ENCODE results near the gene DMRTC1. TPM values are rescaled to one million over a fixed set of nuclear protein-coding genes. Genes with fewer than 3 reads are reported as not detected.
"Not testable (repeated sequence)": the region's sequence is repeated elsewhere in the genome, so short reads cannot be mapped to it uniquely, and the experiment has no call there.

DMRTC1 gene
- total RNA-seq, 1 experiment from 2014 or later, result not detected

- CTCF ChIA-PET; POLR2A ChIA-PET; H3K36me3 Mint-ChIP-seq (ENCODE audit: insufficient read depth, unreplicated experiment); DNase-seq (ENCODE audit: unreplicated experiment); H3K9me3 Mint-ChIP-seq (ENCODE audit: unreplicated experiment); H3K27ac Mint-ChIP-seq (ENCODE audit: low read depth, unreplicated experiment); BruUV-seq (replicated peaks); H3K4me1 Mint-ChIP-seq (ENCODE audit: insufficient read depth, unreplicated experiment); intact Hi-C loops (cut with micrococcal nuclease); H3K4me3 Mint-ChIP-seq (ENCODE audit: unreplicated experiment); H3K27me3 Mint-ChIP-seq (ENCODE audit: insufficient read depth, unreplicated experiment): not testable (repeated sequence)
These were observed 7.2 kb downstream of the DMRTC1 start for GRCh38 chrX:72936455-72936854.

GRCh38 chrX:72932283-72932682 is 11.4 kb downstream of the DMRTC1 start:
- H3K4me1 Mint-ChIP-seq (ENCODE audit: insufficient read depth, unreplicated experiment); DNase-seq (ENCODE audit: unreplicated experiment); H3K27ac Mint-ChIP-seq (ENCODE audit: low read depth, unreplicated experiment); H3K36me3 Mint-ChIP-seq (ENCODE audit: insufficient read depth, unreplicated experiment); POLR2A ChIA-PET; BruUV-seq (replicated peaks); H3K9me3 Mint-ChIP-seq (ENCODE audit: unreplicated experiment); intact Hi-C loops (cut with micrococcal nuclease); CTCF ChIA-PET; H3K4me3 Mint-ChIP-seq (ENCODE audit: unreplicated experiment); H3K27me3 Mint-ChIP-seq (ENCODE audit: insufficient read depth, unreplicated experiment): not testable (repeated sequence)

- intact Hi-C loops (cut with micrococcal nuclease); H3K27me3 Mint-ChIP-seq (ENCODE audit: insufficient read depth, unreplicated experiment); H3K9me3 Mint-ChIP-seq (ENCODE audit: unreplicated experiment); POLR2A ChIA-PET; BruUV-seq (replicated peaks); H3K4me1 Mint-ChIP-seq (ENCODE audit: insufficient read depth, unreplicated experiment); CTCF ChIA-PET; H3K27ac Mint-ChIP-seq (ENCODE audit: low read depth, unreplicated experiment); H3K4me3 Mint-ChIP-seq (ENCODE audit: unreplicated experiment); H3K36me3 Mint-ChIP-seq (ENCODE audit: insufficient read depth, unreplicated experiment); DNase-seq (ENCODE audit: unreplicated experiment): not testable (repeated sequence)
These were observed 27.5 kb downstream of the DMRTC1 start for GRCh38 chrX:72916096-72916495.

- DNase-seq (ENCODE audit: unreplicated experiment); H3K27me3 Mint-ChIP-seq (ENCODE audit: insufficient read depth, unreplicated experiment); H3K9me3 Mint-ChIP-seq (ENCODE audit: unreplicated experiment); H3K4me1 Mint-ChIP-seq (ENCODE audit: insufficient read depth, unreplicated experiment); BruUV-seq (replicated peaks); intact Hi-C loops (cut with micrococcal nuclease); H3K4me3 Mint-ChIP-seq (ENCODE audit: unreplicated experiment); H3K36me3 Mint-ChIP-seq (ENCODE audit: insufficient read depth, unreplicated experiment); POLR2A ChIA-PET; CTCF ChIA-PET; H3K27ac Mint-ChIP-seq (ENCODE audit: low read depth, unreplicated experiment): not testable (repeated sequence)
These were observed 31.3 kb downstream of the DMRTC1 start, which contains the start of gene FAM236C for GRCh38 chrX:72912315-72912714. Gene FAM236C (plus strand): TSS chrX:72912615. CDS start chrX:72912715, 100 bp downstream.

- H3K27ac Mint-ChIP-seq (ENCODE audit: low read depth, unreplicated experiment); H3K27me3 Mint-ChIP-seq (ENCODE audit: insufficient read depth, unreplicated experiment); intact Hi-C loops (cut with micrococcal nuclease); H3K4me1 Mint-ChIP-seq (ENCODE audit: insufficient read depth, unreplicated experiment); H3K9me3 Mint-ChIP-seq (ENCODE audit: unreplicated experiment); BruUV-seq (replicated peaks); H3K4me3 Mint-ChIP-seq (ENCODE audit: unreplicated experiment); CTCF ChIA-PET; H3K36me3 Mint-ChIP-seq (ENCODE audit: insufficient read depth, unreplicated experiment); DNase-seq (ENCODE audit: unreplicated experiment); POLR2A ChIA-PET: not testable (repeated sequence)
These were observed 53.9 kb downstream of the DMRTC1 start for GRCh38 chrX:72889740-72890139.

- intact Hi-C loops (cut with micrococcal nuclease); H3K4me3 Mint-ChIP-seq (ENCODE audit: unreplicated experiment); H3K27me3 Mint-ChIP-seq (ENCODE audit: insufficient read depth, unreplicated experiment); H3K9me3 Mint-ChIP-seq (ENCODE audit: unreplicated experiment); CTCF ChIA-PET; H3K27ac Mint-ChIP-seq (ENCODE audit: low read depth, unreplicated experiment); BruUV-seq (replicated peaks); H3K36me3 Mint-ChIP-seq (ENCODE audit: insufficient read depth, unreplicated experiment); POLR2A ChIA-PET; H3K4me1 Mint-ChIP-seq (ENCODE audit: insufficient read depth, unreplicated experiment); DNase-seq (ENCODE audit: unreplicated experiment): not testable (repeated sequence)
These were observed 60.7 kb downstream of the DMRTC1 start for GRCh38 chrX:72882898-72883297.

- H3K36me3 Mint-ChIP-seq (ENCODE audit: insufficient read depth, unreplicated experiment); H3K27ac Mint-ChIP-seq (ENCODE audit: low read depth, unreplicated experiment); H3K4me3 Mint-ChIP-seq (ENCODE audit: unreplicated experiment); H3K4me1 Mint-ChIP-seq (ENCODE audit: insufficient read depth, unreplicated experiment); CTCF ChIA-PET; H3K9me3 Mint-ChIP-seq (ENCODE audit: unreplicated experiment); H3K27me3 Mint-ChIP-seq (ENCODE audit: insufficient read depth, unreplicated experiment); DNase-seq (ENCODE audit: unreplicated experiment); intact Hi-C loops (cut with micrococcal nuclease); POLR2A ChIA-PET; BruUV-seq (replicated peaks): not testable (repeated sequence)
These were observed 106.1 kb downstream of the DMRTC1 start for GRCh38 chrX:72837532-72837931.

GRCh38 chrX:72830701-72831100 is 112.9 kb downstream of the DMRTC1 start:
- not testable (repeated sequence) for H3K36me3 Mint-ChIP-seq (ENCODE audit: insufficient read depth, unreplicated experiment); H3K27ac Mint-ChIP-seq (ENCODE audit: low read depth, unreplicated experiment); BruUV-seq (replicated peaks)

More at GRCh38 chrX:72830701-72831100, 112.9 kb downstream of the DMRTC1 start:
- H3K27me3 Mint-ChIP-seq (ENCODE audit: insufficient read depth, unreplicated experiment); intact Hi-C loops (cut with micrococcal nuclease); POLR2A ChIA-PET; CTCF ChIA-PET; DNase-seq (ENCODE audit: unreplicated experiment); H3K9me3 Mint-ChIP-seq (ENCODE audit: unreplicated experiment); H3K4me3 Mint-ChIP-seq (ENCODE audit: unreplicated experiment); H3K4me1 Mint-ChIP-seq (ENCODE audit: insufficient read depth, unreplicated experiment): not testable (repeated sequence)
